HepG2 (cell line): ENCODE data around the gene KDELR3. TPM values are rescaled to one million over a fixed set of nuclear protein-coding genes. Genes with fewer than 3 reads are reported as not detected.

Experiments
- AHR ChIP-seq: IDR thresholded peaks from 2 replicates; pipeline ENCODE4 v1.6.1; 2018; ENCODE audit warnings: missing genetic modification reagents, missing compliant biosample characterization
- BRCA1 ChIP-seq: sonication (generic); formaldehyde crosslinking; IDR thresholded peaks from 2 replicates; pipeline ENCODE4 v1.4.0; 2020; ENCODE audit warnings: missing genetic modification reagents
- GFI1 ChIP-seq: sonication (generic); formaldehyde crosslinking; IDR thresholded peaks from 2 replicates; pipeline ENCODE4 v1.5.0; 2020; ENCODE audit warnings: missing genetic modification reagents, mild to moderate bottlenecking, borderline replicate concordance
- HDAC2 ChIP-seq: sonication (generic); formaldehyde crosslinking; IDR thresholded peaks from 2 replicates; pipeline ENCODE4 v1.4.0; 2020; ENCODE audit warnings: missing genetic modification reagents
- JUN ChIP-seq: sonication (generic); formaldehyde crosslinking; IDR thresholded peaks from 2 replicates; pipeline ENCODE4 v1.4.0; 2020; ENCODE audit warnings: mild to moderate bottlenecking, missing genetic modification reagents
- KLF15 ChIP-seq: sonication (generic); formaldehyde crosslinking; IDR thresholded peaks from 2 replicates; pipeline ENCODE4 v1.8.1; 2023; ENCODE audit warnings: borderline replicate concordance, mild to moderate bottlenecking, inconsistent platforms, missing genetic modification reagents, mixed read lengths
- MEIS2 ChIP-seq: sonication (generic); formaldehyde crosslinking; IDR thresholded peaks from 2 replicates; pipeline ENCODE4 v1.9.0; 2021; ENCODE audit warnings: mild to moderate bottlenecking, missing genetic modification reagents
- PRDM10 ChIP-seq: sonication (generic); formaldehyde crosslinking; IDR thresholded peaks from 2 replicates; pipeline ENCODE4 v1.4.0; 2020; ENCODE audit warnings: low read depth, missing genetic modification reagents
- SRSF4 ChIP-seq: fragments of 200-400 bp; formaldehyde crosslinking; IDR thresholded peaks from one replicate; pipeline ENCODE4 v1.6.1; 2018; ENCODE audit warnings: mild to moderate bottlenecking, low read depth, low read length, moderate library complexity; ENCODE audit not compliant: poor library complexity, severe bottlenecking
- YY1 ChIP-seq: IDR thresholded peaks from 2 replicates; pipeline ENCODE4 v1.6.1; 2011; ENCODE audit warnings: low read length, low read depth, moderate library complexity, mild to moderate bottlenecking; ENCODE audit not compliant: insufficient read depth, insufficient replicate concordance
- ZBTB25 ChIP-seq: IDR thresholded peaks from 2 replicates; pipeline ENCODE4 v1.6.1; 2018; ENCODE audit warnings: missing genetic modification reagents
- ZNF10 ChIP-seq: sonication (generic); formaldehyde crosslinking; IDR thresholded peaks from 2 replicates; pipeline ENCODE4 v1.4.0; 2020; ENCODE audit warnings: mild to moderate bottlenecking, low read depth, missing genetic modification reagents, borderline replicate concordance
- ZNF143 ChIP-seq: sonication (generic); formaldehyde crosslinking; IDR thresholded peaks from 2 replicates; pipeline ENCODE4 v1.4.0; 2020; ENCODE audit warnings: missing genetic modification reagents
- ZNF280B ChIP-seq: sonication (generic); formaldehyde crosslinking; IDR thresholded peaks from 2 replicates; pipeline ENCODE4 v1.5.0; 2020; ENCODE audit warnings: missing genetic modification reagents, mild to moderate bottlenecking, borderline replicate concordance
- ZNF670 ChIP-seq: sonication (generic); formaldehyde crosslinking; IDR thresholded peaks from 2 replicates; pipeline ENCODE4 v1.8.0; 2022; ENCODE audit warnings: mild to moderate bottlenecking, missing genetic modification reagents, borderline replicate concordance
- ZNF674 ChIP-seq: sonication (generic); formaldehyde crosslinking; IDR thresholded peaks from 2 replicates; pipeline ENCODE4 v1.5.0; 2020; ENCODE audit warnings: low read depth, mild to moderate bottlenecking, missing genetic modification reagents
- ZNF709 ChIP-seq: sonication (generic); formaldehyde crosslinking; IDR thresholded peaks from 2 replicates; pipeline ENCODE4 v1.5.0; 2020; ENCODE audit warnings: mild to moderate bottlenecking, missing genetic modification reagents
- ZNF777 ChIP-seq: sonication (generic); formaldehyde crosslinking; IDR thresholded peaks from 2 replicates; pipeline ENCODE4 v1.4.0; 2020; ENCODE audit warnings: missing genetic modification reagents
- polyA plus RNA-seq, 8 experiments: library from polyadenylated mRNA; depleted of rRNA in 3 of 8; stranded (reverse) in 7 of 8; unstranded in 1 of 8; fragments of >200 nt; fragmentation: Illumina TruSeq in 4 of 8; extraction: Trizol in 4 of 8; gene quantifications; 2 replicates each; pipeline versions ENCODE4 v1.2.1 to v1.2.3, GENCODE V29; 2011 to 2016; ENCODE audit warnings: low read depth in 4 of 8, missing spikeins in 1 of 8, mixed read lengths in 1 of 8; ENCODE audit not compliant: insufficient read depth in 1 of 8
- total RNA-seq, 5 experiments: library from RNA; depleted of rRNA; stranded (reverse); fragments of >200 nt; fragmentation: Illumina TruSeq; extraction: Trizol; gene quantifications; 2 replicates each; pipeline ENCODE4 v1.2.3, GENCODE V29; 2016; ENCODE audit warnings: low read depth in 1 of 5
- TF ChIP-seq, protein P1 (sequence below): IDR thresholded peaks from 2 replicates; pipeline ENCODE4 v1.6.1; 2016; ENCODE audit warnings: control low read depth
- TF ChIP-seq, protein P2 (sequence below): IDR thresholded peaks from 2 replicates; pipeline ENCODE4 v1.6.1; 2016; ENCODE audit warnings: low read depth, control low read depth

KDELR3 gene
- total and polyA plus RNA-seq, 2 of the 13 experiments (the other 11 are each of a cell fraction or from before 2014, with no cell fraction given): 24.2 to 65.7 TPM

DNA sequence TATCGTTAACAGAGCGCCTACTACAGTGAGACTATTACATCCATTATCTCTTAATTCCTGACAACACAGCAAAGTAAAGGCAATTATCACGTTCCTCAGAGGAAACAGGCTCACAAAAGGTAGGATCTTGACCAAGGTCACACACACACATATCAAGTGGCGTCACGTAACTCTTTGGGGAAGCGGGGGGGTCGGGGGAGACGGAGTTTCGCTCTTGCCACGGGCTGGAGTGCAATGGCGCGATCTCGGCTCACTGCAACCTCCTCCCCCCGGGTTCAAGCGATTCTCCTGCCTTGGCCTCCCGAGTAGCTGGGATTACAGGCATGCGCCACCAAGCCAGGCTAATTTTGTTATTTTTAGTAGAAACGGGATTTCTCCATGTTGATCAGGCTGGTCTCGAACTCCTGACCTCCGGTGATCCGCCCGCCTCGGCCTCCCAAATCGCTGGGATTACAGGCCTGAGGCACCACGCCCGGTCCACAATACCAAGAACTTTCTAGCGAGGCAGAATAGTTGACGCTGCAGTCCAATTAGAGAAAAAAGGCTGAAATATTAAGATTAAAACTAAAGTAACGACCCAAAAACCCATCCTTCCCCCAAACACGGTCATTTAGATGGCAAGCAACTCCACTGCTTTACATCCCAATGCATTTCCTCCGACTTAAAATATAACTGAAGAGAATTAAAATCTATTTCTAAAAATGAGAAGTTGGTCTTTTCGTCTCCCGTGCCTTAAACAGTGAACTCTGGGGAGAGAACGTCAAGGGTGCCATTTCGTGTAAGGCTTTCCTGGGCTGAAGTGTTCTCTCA, 37.0 kb downstream of the KDELR3 start (continued):
- TF ChIP-seq ZNF674 (CRISPR knock-in tag) (no peak), ZBTB25 (CRISPR knock-in tag) (no peak), SRSF4 (no peak), BRCA1 (CRISPR knock-in tag) (no peak), KLF15 (CRISPR knock-in tag) (no peak), PRDM10 (CRISPR knock-in tag) (no peak), ZNF777 (CRISPR knock-in tag) (no peak), YY1 (peak; percentile 38), ZNF280B (CRISPR knock-in tag) (no peak), GFI1 (no peak; the same call in 1 of the 2 replicates), JUN (CRISPR knock-in tag) (no peak), ZNF709 (CRISPR knock-in tag) (0 out of 2 replicates have a peak, but pooled peaks have one; percentile 26), MEIS2 (CRISPR knock-in tag) (no peak), AHR (CRISPR knock-in tag) (no peak), ZNF670 (CRISPR knock-in tag) (0 out of 2 replicates have a peak, but pooled peaks have one; percentile 59), HDAC2 (CRISPR knock-in tag) (peak; percentile 20; the same call in 1 of the 2 replicates), ZNF143 (CRISPR knock-in tag) (no peak), ZNF10 (CRISPR knock-in tag) (no peak)
- TF ChIP-seq, protein P1, sequence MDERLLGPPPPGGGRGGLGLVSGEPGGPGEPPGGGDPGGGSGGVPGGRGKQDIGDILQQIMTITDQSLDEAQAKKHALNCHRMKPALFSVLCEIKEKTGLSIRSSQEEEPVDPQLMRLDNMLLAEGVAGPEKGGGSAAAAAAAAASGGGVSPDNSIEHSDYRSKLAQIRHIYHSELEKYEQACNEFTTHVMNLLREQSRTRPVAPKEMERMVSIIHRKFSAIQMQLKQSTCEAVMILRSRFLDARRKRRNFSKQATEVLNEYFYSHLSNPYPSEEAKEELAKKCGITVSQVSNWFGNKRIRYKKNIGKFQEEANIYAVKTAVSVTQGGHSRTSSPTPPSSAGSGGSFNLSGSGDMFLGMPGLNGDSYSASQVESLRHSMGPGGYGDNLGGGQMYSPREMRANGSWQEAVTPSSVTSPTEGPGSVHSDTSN: no peak
- TF ChIP-seq, protein P2, sequence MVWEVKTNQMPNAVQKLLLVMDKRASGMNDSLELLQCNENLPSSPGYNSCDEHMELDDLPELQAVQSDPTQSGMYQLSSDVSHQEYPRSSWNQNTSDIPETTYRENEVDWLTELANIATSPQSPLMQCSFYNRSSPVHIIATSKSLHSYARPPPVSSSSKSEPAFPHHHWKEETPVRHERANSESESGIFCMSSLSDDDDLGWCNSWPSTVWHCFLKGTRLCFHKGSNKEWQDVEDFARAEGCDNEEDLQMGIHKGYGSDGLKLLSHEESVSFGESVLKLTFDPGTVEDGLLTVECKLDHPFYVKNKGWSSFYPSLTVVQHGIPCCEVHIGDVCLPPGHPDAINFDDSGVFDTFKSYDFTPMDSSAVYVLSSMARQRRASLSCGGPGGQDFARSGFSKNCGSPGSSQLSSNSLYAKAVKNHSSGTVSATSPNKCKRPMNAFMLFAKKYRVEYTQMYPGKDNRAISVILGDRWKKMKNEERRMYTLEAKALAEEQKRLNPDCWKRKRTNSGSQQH (CRISPR knock-in tag): 0 out of 2 replicates have a peak, but pooled peaks have one; percentile 28
